GM19035 (cell line): ENCODE measurements around the gene PCMTD2.
"Not testable (repeated sequence)": the region's sequence is repeated elsewhere in the genome, so short reads cannot be mapped to it uniquely, and the experiment has no call there.

Source experiments
- ATAC-seq: cut with Tn5 transposase; IDR thresholded peaks from one replicate; pipeline ENCODE4 v1.9.1; 2021; ENCODE audit not compliant: unreplicated experiment

Gene PCMTD2

GRCh38 chr20:64285579-64286446 lies 30.3 kb downstream of the PCMTD2 start:
- ATAC-seq, result peak; percentile 92

GRCh38 chr20:64286447-64287263 lies 31.1 kb downstream of the PCMTD2 start:
- not testable (repeated sequence) for ATAC-seq

- not testable (repeated sequence) for ATAC-seq
Observed at GRCh38 chr20:64287264-64287590, 31.7 kb downstream of the PCMTD2 start.

- not testable (repeated sequence) for ATAC-seq
Observed at GRCh38 chr20:64292167-64292566, 36.6 kb downstream of the PCMTD2 start.

- ATAC-seq, result not testable (repeated sequence)
Observed at GRCh38 chr20:64303086-64303485, 47.5 kb downstream of the PCMTD2 start.

- not testable (repeated sequence) for ATAC-seq
Observed at GRCh38 chr20:64313761-64314160, 58.2 kb downstream of the PCMTD2 start.

- not testable (repeated sequence) for ATAC-seq
Observed at GRCh38 chr20:64315381-64315780, 59.8 kb downstream of the PCMTD2 start.

- ATAC-seq, result not testable (repeated sequence)
Observed at GRCh38 chr20:64315884-64316283, 60.3 kb downstream of the PCMTD2 start.

- not testable (repeated sequence) for ATAC-seq
Observed at GRCh38 chr20:64316415-64317083, 61.0 kb downstream of the PCMTD2 start.

GRCh38 chr20:64317331-64317730 lies 61.8 kb downstream of the PCMTD2 start:
- ATAC-seq, result not testable (repeated sequence)

GRCh38 chr20:64318056-64318455 lies 62.5 kb downstream of the PCMTD2 start:
- not testable (repeated sequence) for ATAC-seq

- ATAC-seq, result not testable (repeated sequence)
Observed at GRCh38 chr20:64322031-64322789, 66.7 kb downstream of the PCMTD2 start.
